GM19025 (cell line): Measurements from ENCODE around the gene ECHDC3.

Experiments
- ATAC-seq: cut with Tn5 transposase; IDR thresholded peaks from one replicate; pipeline ENCODE4 v1.9.1; 2021; ENCODE audit warnings: mild to moderate bottlenecking, low read depth, moderate library complexity; ENCODE audit not compliant: unreplicated experiment

The ECHDC3 gene

GRCh38 chr10:11808808-11809207 lies 66.6 kb downstream of the ECHDC3 start:
- ATAC-seq: no peak

- ATAC-seq: no peak
Measured at GRCh38 chr10:11810313-11810766, 68.2 kb downstream of the ECHDC3 start.

GRCh38 chr10:11810973-11811372 lies 68.8 kb downstream of the ECHDC3 start:
- ATAC-seq: no peak

GRCh38 chr10:11813177-11813576 lies 71.0 kb downstream of the ECHDC3 start:
- no peak for ATAC-seq
